Measurements from ENCODE around the gene VSTM4. TPM values are rescaled to one million over a fixed set of nuclear protein-coding genes. Genes with fewer than 3 reads are reported as not detected.

VSTM4 gene
- polyA plus RNA-seq, 4 donors = 13.7 to 16.8 (median 14.0) TPM

DNA sequence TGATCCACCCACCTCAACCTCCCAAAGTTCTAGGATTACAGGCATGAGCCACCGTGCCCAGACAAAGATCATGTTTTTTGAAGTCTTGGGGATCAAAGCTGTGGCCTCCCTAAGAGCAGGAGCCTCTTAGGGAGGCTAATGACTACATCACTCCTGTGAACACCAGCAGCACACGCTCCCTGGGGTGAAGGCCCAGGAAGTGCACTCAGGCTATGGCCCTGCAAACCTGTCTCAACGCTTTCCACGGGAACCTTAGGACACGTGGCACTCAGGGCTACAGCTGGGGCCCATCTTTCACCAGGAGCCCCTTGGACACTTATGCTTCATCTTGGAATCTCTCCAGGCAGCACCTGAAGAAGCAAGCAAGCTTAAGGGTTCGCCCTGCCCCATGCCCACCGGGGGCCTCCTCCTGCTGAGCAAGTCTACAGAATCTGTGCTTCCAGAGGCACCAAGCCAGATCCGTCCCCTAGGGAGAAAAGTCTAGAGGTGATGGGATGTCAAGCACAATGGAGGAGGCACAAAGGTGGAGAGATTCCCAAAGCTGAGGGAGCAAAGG lies 18.4 kb downstream of the VSTM4 start:
- no peak for DNase-seq (ENCODE audit: low read depth in 4 of 4, low spot score in 2 of 4)

DNA sequence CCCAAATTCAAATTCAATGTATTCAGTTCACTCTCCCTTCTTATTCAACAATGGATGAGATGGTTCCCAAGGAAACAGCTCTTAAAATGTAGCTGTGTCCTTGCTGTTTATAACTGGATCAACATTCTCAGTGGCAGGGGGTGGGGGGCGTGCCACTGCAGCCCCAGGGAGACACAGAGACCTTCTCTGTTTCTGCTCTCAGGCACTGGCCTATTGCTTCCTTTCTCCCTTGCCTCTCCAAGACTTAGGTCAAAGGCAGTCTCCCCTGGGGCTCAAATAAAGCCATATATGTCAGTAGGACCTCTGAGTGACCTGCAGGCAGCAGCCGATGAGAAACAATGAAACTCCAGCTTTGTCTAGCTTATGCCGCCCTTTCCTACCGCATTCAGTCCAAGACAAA lies 20.7 kb downstream of the VSTM4 start:
- no peak for DNase-seq (ENCODE audit: low read depth in 4 of 4, low spot score in 2 of 4)

DNA sequence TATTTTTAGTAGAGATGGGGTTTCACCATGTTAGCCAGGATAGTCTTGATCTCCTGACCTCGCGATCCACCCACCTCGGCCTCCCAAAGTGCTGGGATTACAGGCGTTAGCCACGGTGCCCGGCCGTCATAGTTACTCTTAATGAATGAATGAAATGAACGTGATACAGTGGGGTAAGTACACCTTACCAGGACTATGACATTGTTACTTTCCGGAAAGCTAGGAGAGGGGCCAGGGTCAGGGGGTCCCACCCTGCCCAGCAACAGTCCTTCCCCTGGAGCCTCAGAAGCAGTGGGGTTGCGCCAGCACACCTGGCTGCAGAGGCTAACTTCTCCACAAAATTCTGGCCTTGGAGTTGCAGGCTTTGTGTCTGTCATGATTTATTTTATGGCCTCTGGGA lies 21.4 kb downstream of the VSTM4 start:
- no peak for DNase-seq (ENCODE audit: low read depth in 4 of 4, low spot score in 2 of 4)

DNA sequence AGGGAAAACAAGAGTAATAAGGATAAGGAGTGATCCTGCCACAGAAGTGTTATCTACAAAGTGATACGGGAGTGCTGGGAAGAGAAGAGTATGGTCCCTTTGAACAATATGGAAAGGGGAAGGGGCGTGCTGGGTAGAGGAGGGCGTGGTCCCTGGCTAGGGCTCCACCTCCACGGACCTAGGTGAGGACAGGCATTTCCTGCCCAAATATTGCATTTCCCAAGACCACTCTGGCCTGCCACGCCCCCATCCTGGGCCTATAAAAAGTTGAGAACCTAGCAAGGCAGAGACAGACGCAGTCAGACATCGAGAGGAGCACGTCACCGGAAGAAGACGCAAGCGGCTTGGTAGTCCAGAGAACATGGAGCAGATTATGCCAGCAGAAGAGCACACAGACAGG lies 22.8 kb downstream of the VSTM4 start:
- DNase-seq (ENCODE audit: low read depth in 4 of 4, low spot score in 2 of 4) = no peak

DNA sequence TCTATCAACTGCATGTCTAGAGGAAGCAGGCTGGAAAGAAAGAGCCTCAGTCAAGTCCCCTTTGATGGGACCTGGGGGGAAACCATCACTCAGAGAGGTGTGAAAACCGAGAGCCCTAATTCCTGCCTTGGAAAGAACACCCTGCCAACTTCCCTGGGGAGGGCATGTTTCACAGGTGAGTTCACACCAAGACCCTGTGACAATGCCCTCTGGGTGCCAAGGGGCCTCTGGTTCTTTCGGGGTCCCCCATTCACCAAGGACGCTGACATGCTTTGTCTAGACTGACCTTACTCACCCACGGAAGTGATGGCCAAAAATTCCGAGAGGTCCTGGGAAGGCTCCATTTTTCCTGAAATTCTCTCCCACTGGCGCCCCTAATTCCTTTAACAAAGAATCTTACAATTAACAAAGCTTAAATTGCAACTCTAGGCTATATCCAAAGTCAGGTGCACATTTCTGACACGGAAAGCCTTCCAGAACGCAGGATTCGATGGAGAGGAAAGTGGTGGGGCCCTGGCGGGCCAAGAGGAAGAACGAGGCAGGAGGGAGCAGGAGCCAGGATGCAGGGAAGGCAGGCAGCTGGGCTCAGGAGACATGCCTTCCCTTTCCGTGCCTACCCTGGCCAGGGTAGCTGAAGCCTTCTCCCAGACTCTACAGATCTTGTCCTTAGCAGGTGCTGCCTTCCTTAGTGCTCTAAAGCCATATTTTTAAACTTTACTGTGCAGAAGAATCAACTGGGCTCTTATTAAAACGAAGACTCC lies 23.7 kb downstream of the VSTM4 start:
- DNase-seq (ENCODE audit: low read depth in 4 of 4, low spot score in 2 of 4) = no peak

DNA sequence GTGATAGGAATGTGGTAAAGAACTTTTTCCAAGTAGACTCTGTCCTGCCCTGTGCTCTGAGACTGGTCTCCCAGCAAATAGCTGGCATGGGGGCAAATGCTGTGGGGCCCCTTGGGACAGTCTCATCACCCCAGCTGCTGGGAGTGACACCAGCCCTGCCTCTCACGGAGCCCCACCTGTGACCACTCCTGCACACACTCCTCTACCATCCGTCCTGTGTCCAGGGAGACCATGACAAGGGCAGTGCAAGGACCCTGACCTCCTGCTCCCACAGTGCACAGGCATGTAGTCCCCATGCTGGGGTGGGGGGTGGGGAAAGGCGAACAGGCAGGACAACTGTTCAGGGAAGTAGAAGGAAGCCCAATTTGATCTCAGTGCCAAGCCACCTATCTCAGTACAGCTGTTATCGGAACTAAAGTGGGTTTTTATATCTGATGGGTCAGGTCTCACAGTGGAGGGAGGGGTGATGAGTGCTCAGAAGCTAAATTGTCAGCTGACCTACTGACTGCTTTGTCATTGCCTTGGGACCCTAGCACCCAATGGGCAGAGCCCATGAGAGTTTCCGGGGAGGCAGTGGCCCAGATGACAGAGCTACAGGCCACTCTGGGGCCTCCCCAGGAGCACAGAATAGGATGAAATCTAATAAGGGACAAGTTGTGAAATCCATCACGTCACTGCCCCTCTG lies 24.5 kb downstream of the VSTM4 start:
- no peak for DNase-seq (ENCODE audit: low read depth in 4 of 4, low spot score in 2 of 4)

DNA sequence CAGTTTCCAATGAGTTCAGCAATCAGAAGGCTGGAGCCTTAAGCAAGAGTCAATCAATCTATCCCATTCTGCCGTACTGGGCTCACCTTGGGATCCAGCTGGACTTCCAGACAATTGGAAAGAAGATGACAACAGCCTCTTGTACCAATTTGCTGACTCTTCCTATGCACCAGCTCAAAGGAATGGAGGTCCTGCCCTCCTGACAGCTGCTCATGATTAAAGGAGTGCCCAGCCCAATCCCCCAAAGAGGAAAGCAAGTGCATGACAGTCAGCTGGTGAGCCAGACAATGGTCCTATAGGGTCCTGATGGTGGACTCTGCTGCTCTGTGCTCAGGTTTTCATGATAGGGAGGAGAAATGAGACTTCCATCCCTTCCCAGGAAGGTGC lies 25.1 kb downstream of the VSTM4 start:
- no peak for DNase-seq (ENCODE audit: low read depth in 4 of 4, low spot score in 2 of 4)

DNA sequence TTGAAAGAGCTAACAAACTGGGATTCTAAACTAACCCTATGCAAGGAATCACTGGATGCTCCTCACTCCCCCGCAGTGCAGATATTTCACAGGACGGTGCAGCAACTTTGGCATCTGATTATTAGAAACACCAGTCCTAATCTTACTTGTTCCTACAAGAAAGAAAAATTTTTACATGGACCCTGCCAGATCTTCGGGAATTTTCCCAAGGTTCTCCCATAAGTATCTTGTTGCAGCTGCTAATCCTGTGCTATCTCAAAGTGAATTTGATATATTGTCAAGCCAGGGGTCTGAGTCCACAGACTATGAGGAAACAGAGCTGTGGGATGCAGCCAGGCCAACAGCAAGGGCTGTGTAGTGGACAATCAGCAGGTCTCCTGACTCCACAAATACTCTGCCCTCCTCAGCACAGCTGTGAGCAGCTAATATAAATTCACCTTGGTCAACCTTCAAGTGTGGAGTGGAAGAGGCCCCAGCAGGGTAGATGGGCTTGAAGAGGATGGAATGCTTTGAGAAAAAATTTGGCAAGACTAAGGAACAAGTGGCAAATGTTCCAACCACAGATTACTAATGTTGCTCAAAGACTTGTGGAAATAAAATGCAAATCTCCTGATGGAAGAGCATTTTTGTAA lies 25.6 kb downstream of the VSTM4 start:
- DNase-seq (ENCODE audit: low read depth in 4 of 4, low spot score in 2 of 4) = no peak

DNA sequence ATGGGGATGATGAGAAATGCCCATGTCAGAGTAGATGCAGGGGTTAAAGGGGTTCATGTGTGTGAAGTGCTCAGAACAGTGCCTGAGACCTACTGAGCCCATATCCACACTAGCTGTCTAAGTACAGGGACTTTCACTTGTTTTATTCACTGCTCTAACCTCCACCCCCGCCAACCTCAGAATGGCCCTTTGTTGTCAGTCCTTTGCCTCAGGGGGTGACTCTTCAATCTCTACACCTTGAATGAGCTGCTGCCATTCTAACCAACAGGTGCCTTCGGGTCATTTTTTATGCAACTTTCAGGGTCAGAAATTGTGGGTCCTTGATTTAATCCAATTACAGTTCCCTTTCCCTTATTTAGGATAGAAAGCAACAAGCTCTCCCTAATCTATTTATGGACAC lies 26.2 kb downstream of the VSTM4 start:
- no peak for DNase-seq (ENCODE audit: low read depth in 4 of 4, low spot score in 2 of 4)

DNA sequence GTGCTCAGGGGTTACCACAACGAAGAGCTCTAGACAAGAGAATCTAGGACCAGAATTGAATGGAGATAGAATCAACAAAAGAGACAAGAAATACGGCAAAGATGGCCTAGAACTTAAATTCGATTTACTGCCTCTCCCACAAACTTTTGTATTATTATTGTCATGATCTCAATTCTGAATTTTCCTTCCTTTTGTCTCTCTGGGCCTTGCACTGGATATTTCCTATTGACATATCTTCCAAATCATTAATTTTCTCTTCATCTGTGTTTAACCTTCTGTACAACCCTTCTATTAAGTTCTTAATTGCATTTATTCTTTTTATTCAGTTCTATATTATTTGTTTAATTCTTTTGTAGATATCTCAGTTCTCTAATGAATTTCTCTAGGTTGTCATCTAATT lies 28.4 kb downstream of the VSTM4 start:
- no peak for DNase-seq (ENCODE audit: low read depth in 4 of 4, low spot score in 2 of 4)

DNA sequence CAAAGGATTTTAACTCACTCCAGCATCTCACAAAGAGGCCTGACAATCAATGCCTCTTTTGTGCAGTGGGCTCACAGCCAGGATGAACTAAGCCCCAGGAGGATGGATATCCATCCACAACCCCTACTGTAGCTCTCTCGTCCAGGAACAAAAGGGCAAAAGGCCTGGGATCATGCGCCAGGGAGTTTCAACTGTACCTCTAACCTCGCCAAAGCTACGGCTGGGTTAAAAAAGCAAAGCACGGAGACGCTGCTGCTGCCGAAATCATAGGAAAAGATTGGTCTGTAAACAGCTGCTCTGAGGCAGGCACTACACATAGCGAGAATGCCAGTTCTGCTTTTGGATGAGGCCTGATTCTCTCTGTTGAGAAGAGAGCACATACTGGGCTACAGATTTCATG lies 32.1 kb downstream of the VSTM4 start:
- no peak for DNase-seq (ENCODE audit: low read depth in 4 of 4, low spot score in 2 of 4)

DNA sequence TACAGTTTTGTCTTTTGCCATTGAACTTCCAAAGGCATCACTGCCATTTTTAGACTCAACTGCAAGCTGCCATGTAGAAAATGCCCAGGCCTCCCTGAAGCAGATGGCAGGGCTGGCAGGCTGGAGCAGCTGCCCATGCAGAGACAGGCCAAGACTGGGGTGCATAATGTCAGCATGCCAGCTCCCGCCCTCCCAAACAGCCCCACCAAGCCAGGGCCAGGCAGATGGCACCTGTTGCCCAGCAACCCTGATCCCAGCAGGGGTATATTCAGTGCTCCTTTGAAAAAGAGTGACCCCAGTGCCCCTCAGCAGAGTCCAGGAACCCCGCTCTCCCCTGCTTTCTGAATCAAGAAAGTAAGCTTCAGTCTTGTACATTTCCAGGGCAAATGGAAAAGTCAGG lies 32.6 kb downstream of the VSTM4 start:
- DNase-seq (ENCODE audit: low read depth in 4 of 4, low spot score in 2 of 4) = no peak

DNA sequence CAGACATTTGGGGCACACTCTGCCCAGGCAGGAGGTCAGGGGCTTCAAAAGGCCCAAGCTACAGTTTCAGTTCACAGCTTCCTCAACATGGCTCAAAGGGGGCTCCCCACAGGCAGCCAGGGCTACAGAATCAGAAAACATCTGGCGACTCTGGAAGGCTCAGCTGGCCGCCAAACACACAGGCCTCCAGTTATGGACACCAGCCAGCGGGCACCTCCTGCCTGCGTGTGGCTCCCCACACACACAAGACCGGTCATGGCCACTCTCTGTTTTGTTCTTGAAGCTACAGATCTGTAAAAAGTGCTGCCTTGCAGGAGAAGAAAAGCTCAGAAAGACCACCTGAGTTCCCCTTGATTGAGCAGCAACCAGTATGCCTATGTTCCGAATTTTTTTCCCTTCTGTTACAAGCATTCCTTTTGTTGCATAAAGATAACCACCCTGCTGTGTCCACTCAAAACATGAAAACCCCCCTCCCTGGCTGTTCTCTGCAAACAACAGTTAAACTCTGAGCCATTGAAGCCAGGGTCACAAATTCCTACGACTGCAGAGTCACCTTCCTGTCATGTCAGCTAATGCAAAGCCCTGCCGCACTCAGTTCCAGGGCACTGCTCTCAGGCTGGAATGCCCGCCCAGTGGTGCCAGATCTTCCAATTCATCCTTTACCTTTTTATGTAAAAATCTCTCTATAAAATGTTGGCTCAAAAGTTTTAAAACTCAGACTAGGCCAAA lies 33.6 kb downstream of the VSTM4 start:
- DNase-seq (ENCODE audit: low read depth in 4 of 4, low spot score in 2 of 4) = no peak

DNA sequence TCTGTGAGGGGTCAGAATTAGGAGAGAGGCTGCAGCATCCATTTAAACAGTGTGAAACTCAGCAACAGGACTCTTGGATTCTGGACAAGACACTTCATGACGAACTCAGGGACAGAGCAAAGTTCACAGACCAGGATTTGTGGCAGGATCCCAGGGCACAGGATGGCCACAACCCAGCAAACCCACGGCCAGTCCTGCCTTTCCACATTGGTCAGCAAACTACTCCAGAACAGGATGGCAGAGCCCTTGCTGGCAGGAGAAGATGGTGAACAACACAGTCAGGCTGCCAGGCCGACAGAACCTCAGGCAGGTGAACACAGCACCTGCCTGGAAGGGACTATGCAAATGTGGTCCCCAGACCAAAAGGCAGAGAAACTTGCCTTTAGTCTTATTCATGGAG lies 34.4 kb downstream of the VSTM4 start:
- DNase-seq (ENCODE audit: low read depth in 4 of 4, low spot score in 2 of 4) = no peak

DNA sequence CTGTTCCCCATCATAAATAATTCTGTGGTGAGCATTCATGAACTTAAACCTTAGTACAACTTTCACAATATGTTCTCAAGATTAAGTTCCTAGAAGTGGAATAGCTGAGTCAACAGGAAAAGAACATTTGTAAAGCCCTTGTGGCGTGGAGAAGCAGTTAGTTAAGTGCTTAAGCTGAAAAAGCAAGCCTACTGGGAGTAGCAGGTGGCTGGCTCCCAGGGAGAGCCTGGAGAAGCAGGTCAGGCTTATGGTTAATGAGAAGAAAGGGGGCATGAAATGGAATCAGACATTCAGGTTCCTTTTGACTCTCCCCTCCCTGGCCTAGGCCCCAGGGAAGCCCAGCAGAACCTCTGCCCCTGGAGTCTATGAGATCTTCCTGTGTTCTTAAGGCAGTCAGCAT lies 35.3 kb downstream of the VSTM4 start:
- DNase-seq (ENCODE audit: low read depth in 4 of 4, low spot score in 2 of 4) = no peak

DNA sequence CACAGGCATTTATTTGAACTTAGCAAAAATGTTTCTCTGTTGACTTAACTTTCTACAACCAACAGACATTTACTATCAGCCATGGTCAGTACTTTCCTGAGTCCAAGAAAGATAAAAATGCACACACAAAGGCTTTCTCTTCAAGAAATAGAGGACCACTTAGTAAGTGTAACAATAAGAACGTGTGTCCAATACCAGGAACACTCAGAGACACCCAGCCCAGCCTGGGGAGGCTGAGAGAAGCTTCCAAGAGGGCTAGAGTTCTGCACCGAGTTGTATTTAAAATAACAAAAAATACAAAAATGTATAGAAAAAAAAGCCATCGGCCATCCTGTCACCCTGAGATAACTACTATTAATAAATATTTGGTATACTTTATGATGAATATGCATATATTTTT lies 35.8 kb downstream of the VSTM4 start:
- DNase-seq (ENCODE audit: low read depth in 4 of 4, low spot score in 2 of 4) = no peak

DNA sequence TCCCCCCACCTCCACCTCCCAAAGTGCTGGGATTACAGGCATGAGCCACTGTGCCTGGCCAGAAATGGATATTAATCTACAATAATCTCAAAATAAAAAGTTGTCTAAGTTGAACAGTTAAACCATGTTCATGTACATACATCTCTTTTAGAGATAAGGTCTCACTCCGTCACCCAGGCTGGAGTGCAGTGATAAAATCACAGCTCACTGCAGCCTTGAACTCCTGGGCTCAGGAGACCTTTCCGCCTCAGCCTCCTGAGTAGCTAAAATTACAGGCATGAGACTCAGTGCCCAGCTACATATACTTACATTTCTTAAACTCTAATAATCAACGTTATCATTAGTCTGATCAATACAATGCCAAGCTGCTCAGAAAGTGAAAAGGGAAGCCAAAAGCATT lies 36.2 kb downstream of the VSTM4 start:
- DNase-seq (ENCODE audit: low read depth in 4 of 4, low spot score in 2 of 4) = no peak

DNA sequence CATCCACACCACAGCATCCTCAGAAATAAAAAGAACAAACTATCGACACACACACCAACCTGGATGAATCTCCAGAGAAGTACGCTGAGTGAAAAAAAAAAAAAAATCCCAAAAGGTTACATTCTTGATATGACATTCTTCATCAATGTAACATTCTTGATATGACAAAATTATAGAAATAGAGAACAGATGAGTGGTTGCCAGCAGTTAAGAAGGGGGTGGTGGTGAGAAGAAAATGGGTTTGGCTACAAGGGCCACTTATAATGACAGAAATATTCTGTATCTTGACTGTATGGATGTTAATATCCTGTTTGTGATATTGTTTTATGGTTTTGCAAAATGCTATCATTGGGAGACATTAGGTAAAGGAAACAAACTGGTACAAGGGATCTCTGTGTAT lies 36.9 kb downstream of the VSTM4 start:
- DNase-seq (ENCODE audit: low read depth in 4 of 4, low spot score in 2 of 4) = no peak

DNA sequence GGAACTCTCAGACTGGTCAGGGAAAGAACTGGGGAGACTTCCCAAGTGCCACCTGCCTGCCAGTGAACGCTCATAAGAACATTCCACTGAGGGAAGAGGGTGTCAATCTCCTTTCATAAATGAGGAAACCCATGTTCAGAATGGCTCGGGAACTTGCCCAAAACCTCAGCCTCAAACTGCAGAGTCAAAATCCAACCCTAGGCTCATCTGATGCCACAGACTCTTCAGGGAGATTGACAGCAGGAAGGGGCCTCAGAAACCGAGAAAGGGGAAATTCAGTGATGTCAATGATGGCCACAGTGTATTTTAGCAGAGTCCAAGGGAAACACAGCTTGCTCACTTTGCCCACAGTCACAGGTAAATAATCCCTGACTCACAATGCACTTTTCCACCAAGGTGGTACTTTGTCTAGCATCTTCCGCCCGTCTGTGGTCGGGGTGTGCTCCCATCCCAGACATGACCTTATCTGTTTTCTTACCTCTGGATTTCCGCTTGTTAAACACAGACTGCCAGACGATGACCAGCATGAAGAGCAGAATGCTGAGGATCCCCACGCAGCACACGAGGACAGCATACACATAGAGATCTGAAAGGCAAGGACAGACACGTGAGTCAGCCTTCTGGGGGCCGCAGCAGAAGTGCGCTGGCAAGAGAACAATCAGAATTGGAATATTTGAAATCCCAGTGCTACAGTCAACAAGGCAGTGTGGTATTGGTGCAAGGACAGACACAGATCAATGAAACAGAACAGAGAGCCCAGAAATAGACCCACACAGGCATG lies 38.4 kb downstream of the VSTM4 start:
- DNase-seq (ENCODE audit: low read depth in 4 of 4, low spot score in 2 of 4) = no peak

DNA sequence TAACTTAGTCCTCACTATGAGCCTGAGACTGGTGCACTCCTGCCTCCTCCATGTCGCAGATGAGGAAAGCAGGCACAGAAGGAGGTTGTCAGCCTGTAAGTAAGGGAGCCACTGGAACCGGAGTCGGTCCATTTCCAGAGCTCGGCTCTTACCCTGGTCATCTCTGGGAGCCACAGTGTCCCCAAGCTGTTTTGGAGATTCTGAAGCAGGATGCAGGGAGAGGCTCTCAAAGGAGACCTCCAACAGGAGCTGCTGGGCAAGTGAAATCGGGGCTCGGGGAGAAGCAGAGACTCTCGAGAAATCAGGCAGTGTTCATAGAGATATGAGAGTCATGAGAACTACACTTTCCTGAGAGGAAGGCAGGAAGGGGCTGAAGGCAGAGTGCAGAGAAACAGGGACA lies 39.0 kb downstream of the VSTM4 start:
- DNase-seq (ENCODE audit: low read depth in 4 of 4, low spot score in 2 of 4) = no peak

Data from left renal cortex interstitium (tissue), 4 donors.